ENCODE data around the gene TWSG1.

TWSG1 gene

DNA sequence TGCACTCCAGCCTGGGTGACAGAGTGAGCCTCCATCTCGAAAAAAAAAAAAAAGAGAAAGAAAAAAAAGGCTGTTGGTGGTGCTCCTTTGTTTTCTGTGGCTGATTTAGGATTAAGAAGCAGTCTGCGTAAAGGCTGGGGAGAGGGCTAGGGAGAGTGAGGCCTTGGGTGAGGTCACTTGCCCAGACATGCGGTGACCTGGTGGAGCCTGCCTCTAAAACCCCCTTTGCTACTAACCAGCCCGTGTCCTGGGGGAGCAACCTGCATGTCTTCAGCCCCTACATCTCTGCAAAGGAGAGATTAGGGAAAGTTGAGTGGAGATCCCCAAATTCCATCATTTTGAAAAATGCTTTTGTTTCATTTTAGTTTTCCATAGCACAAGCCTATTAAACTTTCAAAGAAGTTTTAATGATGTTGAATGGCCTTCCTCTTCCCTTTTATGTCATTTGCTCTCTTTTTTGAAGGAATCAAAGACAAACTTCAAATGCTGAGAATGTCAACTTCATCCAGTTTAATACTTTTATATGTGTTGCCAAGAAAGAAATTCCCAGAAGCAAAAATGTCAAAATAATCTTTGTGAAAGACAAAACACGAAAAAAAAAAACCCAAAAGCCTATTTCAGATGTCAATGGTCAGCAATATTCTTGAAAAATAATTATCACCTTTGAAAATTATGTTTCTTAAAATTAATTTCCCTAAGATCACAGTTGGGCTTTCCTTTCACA, 101.8 kb downstream of the TWSG1 start:
- TF ChIP-seq, protein P1, sequence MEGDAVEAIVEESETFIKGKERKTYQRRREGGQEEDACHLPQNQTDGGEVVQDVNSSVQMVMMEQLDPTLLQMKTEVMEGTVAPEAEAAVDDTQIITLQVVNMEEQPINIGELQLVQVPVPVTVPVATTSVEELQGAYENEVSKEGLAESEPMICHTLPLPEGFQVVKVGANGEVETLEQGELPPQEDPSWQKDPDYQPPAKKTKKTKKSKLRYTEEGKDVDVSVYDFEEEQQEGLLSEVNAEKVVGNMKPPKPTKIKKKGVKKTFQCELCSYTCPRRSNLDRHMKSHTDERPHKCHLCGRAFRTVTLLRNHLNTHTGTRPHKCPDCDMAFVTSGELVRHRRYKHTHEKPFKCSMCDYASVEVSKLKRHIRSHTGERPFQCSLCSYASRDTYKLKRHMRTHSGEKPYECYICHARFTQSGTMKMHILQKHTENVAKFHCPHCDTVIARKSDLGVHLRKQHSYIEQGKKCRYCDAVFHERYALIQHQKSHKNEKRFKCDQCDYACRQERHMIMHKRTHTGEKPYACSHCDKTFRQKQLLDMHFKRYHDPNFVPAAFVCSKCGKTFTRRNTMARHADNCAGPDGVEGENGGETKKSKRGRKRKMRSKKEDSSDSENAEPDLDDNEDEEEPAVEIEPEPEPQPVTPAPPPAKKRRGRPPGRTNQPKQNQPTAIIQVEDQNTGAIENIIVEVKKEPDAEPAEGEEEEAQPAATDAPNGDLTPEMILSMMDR (IDR thresholded peaks at IDR 0.05; ENCODE audit: low read depth, low read length) = no peak
- H3K27ac ChIP-seq = peak overlapping the region; percentile 37; the same call in 1 of the 2 replicates
- peak; percentile 24 for DNase-seq
- peaks cover 3% of the 10 kb centered on the region for H3K9me3 ChIP-seq (ENCODE audit: severe bottlenecking)
- H3K36me3 ChIP-seq = no peaks in the 10 kb centered on the region
- no peak overlapping the region for H3K4me3 ChIP-seq (ENCODE audit: low read depth, low read length)
- H3K27me3 ChIP-seq (ENCODE audit: insufficient read depth, low read depth, severe bottlenecking) = no peaks in the 10 kb centered on the region

DNA sequence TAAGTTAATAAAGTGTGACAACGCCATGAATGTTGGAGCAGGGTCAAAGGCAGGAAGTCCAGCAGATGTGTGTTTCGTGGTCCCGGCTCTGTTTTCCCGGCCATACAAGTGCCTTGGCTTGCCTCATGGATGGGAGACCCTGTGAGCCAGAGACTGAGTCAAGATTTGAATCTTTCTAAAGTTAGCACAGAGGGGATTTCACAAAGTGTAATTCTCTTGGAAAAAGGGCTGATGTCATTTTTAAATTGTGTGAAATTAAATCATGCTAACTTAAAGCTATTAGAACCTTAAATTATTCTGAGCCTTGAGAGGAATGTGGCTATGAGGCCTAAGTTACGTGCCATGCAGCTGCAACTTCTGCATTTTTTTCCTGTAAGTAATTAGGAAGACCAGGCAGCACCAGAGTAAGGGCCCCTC, 102.5 kb downstream of the TWSG1 start:
- no peaks in the 10 kb centered on the region for H3K36me3 ChIP-seq
- no peak overlapping the region for H3K27ac ChIP-seq
- TF ChIP-seq, protein P1 (IDR thresholded peaks at IDR 0.05; ENCODE audit: low read depth, low read length) = no peak
- no peaks in the 10 kb centered on the region for H3K27me3 ChIP-seq (ENCODE audit: insufficient read depth, low read depth, severe bottlenecking)
- DNase-seq = no peak
- no peak overlapping the region for H3K4me3 ChIP-seq (ENCODE audit: low read depth, low read length)
- peaks cover 3% of the 10 kb centered on the region for H3K9me3 ChIP-seq (ENCODE audit: severe bottlenecking)

DNA sequence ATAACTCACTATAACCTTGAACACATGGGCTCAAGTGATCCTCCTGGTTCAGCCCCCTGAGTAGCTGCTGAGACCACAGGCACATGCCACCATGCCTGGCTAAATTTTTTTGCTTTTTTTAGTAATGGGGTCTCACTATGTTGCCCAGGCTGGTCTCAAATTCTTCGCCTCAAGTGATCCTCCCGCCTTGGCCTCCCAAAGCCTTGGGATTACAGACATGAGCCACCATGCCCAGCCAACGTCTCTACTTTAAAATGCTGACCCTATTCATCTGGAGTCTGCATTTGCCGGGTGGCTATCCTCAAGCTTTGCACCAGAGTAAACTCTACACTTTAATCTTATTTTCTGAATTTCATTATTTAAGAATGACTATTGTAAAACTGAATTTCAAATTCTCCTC, 103.1 kb downstream of the TWSG1 start:
- Histone ChIP-seq H3K36me3 (no peaks in the 10 kb centered on the region), H3K27me3 (ENCODE audit: insufficient read depth, low read depth, severe bottlenecking) (no peaks in the 10 kb centered on the region), H3K4me3 (ENCODE audit: low read depth, low read length) (no peak overlapping the region), H3K27ac (no peak overlapping the region), H3K9me3 (ENCODE audit: severe bottlenecking) (peaks cover 3% of the 10 kb centered on the region)
- TF ChIP-seq, protein P1 (IDR thresholded peaks at IDR 0.05; ENCODE audit: low read depth, low read length) = no peak
- DNase-seq = no peak

DNA sequence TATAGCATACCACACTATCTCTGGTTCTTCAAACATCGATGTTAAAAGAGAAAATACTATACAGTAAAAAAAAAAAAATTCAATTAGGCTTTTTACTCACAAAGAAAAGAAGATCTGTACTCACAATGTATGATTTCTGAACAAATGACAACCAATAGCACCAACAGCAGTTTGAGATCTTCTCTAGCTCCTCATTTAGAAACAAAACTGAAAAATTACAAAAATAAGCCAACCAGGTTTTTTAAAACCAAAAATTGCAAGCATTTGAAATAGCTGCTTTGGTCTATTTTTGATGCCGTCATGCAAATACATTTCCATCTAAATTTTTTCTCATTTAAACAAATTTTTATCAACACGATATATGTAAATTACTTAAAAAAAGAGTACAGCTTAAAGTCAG, 106.5 kb downstream of the TWSG1 start:
- H3K27ac ChIP-seq = no peak overlapping the region
- DNase-seq = no peak
- no peaks in the 10 kb centered on the region for H3K36me3 ChIP-seq
- no peaks in the 10 kb centered on the region for H3K27me3 ChIP-seq (ENCODE audit: insufficient read depth, low read depth, severe bottlenecking)
- no peak overlapping the region for H3K4me3 ChIP-seq (ENCODE audit: low read depth, low read length)
- no peaks in the 10 kb centered on the region for H3K9me3 ChIP-seq (ENCODE audit: severe bottlenecking)
- TF ChIP-seq, protein P1 (IDR thresholded peaks at IDR 0.05; ENCODE audit: low read depth, low read length) = no peak

DNA sequence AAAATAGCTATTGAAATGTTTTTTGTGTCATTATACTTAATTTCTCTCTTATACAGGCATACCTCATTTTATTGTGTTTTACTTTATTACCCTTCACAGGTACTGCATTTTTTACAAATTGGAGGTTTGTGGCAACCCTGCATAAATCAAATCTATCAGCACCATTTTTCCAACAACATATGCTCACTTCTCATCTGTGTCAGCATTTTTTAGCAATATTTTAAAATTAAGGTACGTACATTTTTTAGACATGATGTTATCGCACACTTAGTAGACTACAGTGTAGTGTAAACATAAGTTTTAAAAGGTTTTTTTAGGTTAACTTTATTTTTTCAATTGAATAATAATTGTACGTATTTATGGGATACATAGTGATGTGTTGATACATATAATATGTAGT, 110.0 kb downstream of the TWSG1 start:
- Histone ChIP-seq H3K36me3 (no peaks in the 10 kb centered on the region), H3K27ac (no peak overlapping the region), H3K9me3 (ENCODE audit: severe bottlenecking) (peaks cover 9% of the 10 kb centered on the region), H3K4me3 (ENCODE audit: low read depth, low read length) (no peak overlapping the region), H3K27me3 (ENCODE audit: insufficient read depth, low read depth, severe bottlenecking) (no peaks in the 10 kb centered on the region)
- TF ChIP-seq, protein P1 (IDR thresholded peaks at IDR 0.05; ENCODE audit: low read depth, low read length) = no peak
- DNase-seq = no peak

DNA sequence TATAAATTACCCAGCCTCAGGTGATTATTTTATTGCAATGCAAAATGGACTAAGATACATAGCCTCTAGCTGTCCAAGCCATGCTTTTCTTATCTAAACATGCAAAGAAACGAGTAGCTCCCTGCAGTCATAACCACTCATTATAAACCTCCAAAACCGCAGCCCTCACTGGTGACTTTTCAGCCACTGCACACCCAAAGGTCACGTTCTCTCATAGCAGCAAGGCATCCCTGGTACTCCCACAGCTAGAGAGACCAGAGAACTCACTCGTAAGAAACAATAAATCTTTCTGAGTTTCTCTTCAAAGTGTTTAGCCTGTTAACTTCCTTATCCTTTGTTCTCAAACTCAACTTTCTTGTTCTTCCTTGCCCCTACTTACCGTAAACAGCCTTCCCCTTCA, 112.3 kb downstream of the TWSG1 start:
- H3K36me3 ChIP-seq = no peaks in the 10 kb centered on the region
- no peaks in the 10 kb centered on the region for H3K27me3 ChIP-seq (ENCODE audit: insufficient read depth, low read depth, severe bottlenecking)
- peaks cover 9% of the 10 kb centered on the region for H3K9me3 ChIP-seq (ENCODE audit: severe bottlenecking)
- no peak for DNase-seq
- TF ChIP-seq, protein P1 (IDR thresholded peaks at IDR 0.05; ENCODE audit: low read depth, low read length) = no peak
- no peak overlapping the region for H3K27ac ChIP-seq
- H3K4me3 ChIP-seq (ENCODE audit: low read depth, low read length) = no peak overlapping the region
